CD4-positive, alpha-beta T cell treated with Interleukin-21 for 1 hour (primary cell): ENCODE measurements around the gene NPR1.
"Not testable (repeated sequence)": the region's sequence is repeated elsewhere in the genome, so short reads cannot be mapped to it uniquely, and the experiment has no call there.

Source experiments
- DNase-seq: peaks from one replicate; pipeline ENCODE4 v3.0.0-alpha.2; 2020

The NPR1 gene

GRCh38 chr1:153684892-153685291 is 6.4 kb downstream of the NPR1 start:
- DNase-seq, result no peak

GRCh38 chr1:153685544-153686340 is 7.3 kb downstream of the NPR1 start:
- DNase-seq, result no peak

- DNase-seq, result no peak
These were observed 9.0 kb downstream of the NPR1 start for GRCh38 chr1:153687346-153688125.

GRCh38 chr1:153688276-153688675 is 9.8 kb downstream of the NPR1 start:
- no peak for DNase-seq

- no peak for DNase-seq
These were observed 10.3 kb downstream of the NPR1 start for GRCh38 chr1:153688736-153689328.

GRCh38 chr1:153693466-153693865 is 15.0 kb downstream of the NPR1 start:
- no peak for DNase-seq

- DNase-seq, result no peak
These were observed 18.3 kb downstream of the NPR1 start for GRCh38 chr1:153696741-153697140.

- no peak for DNase-seq
These were observed 18.9 kb downstream of the NPR1 start for GRCh38 chr1:153697191-153698019.

GRCh38 chr1:153698020-153698922 is 19.8 kb downstream of the NPR1 start:
- DNase-seq, result no peak

- DNase-seq, result no peak
These were observed 20.6 kb downstream of the NPR1 start for GRCh38 chr1:153698923-153699714.

GRCh38 chr1:153699768-153700167 is 21.3 kb downstream of the NPR1 start:
- no peak for DNase-seq

- DNase-seq, result no peak
These were observed 27.0 kb downstream of the NPR1 start for GRCh38 chr1:153705484-153705883.

GRCh38 chr1:153711026-153711425 is 32.5 kb downstream of the NPR1 start:
- DNase-seq, result no peak

GRCh38 chr1:153716211-153716610 is 37.7 kb downstream of the NPR1 start:
- DNase-seq, result not testable (repeated sequence)

GRCh38 chr1:153717330-153717729 is 38.8 kb downstream of the NPR1 start:
- DNase-seq, result no peak

GRCh38 chr1:153723687-153724086 is 45.2 kb downstream of the NPR1 start:
- no peak for DNase-seq

- DNase-seq, result not testable (repeated sequence)
These were observed 46.1 kb downstream of the NPR1 start for GRCh38 chr1:153724634-153725033.

- DNase-seq, result peak; percentile 100
These were observed 49.2 kb downstream of the NPR1 start, which contains the start of gene INTS3 for GRCh38 chr1:153727463-153728304. INTS3 (plus strand) TSS chr1:153728050; CDS start chr1:153728635, 585 bp downstream.

- DNase-seq, result peak; percentile 18
These were observed 50.0 kb downstream of the NPR1 start for GRCh38 chr1:153728305-153729066.
